H9 (cell line): Measurements from ENCODE around the gene FGD6. TPM values are rescaled to one million over a fixed set of nuclear protein-coding genes. Genes with fewer than 3 reads are reported as not detected.
A peak's percentile ranks its signal among the peaks of the same experiment; 100 is the strongest.

Experiments
- DNase-seq: peaks from one replicate; pipeline ENCODE4 v3.0.0-alpha.2; 2017
- H2AFZ ChIP-seq: one replicate; pipeline ENCODE4 v1.6.1; 2013; ENCODE audit warnings: mild to moderate bottlenecking, low read length, control low read depth, moderate library complexity
- H2AK5ac ChIP-seq: 2 replicates; pipeline ENCODE4 v1.6.1; 2013; ENCODE audit warnings: low read length, control low read depth, mixed read lengths; ENCODE audit not compliant: insufficient read length
- H2BK120ac ChIP-seq: one replicate; pipeline ENCODE4 v1.6.1; 2013; ENCODE audit warnings: low read depth, mild to moderate bottlenecking, low read length, control low read depth, inconsistent platforms; ENCODE audit not compliant: poor library complexity, severe bottlenecking
- H2BK12ac ChIP-seq: 2 replicates; pipeline ENCODE4 v1.6.1; 2013; ENCODE audit warnings: low read length, control low read depth, mixed read lengths, low read depth; ENCODE audit not compliant: insufficient read length
- H2BK15ac ChIP-seq: 2 replicates; pipeline ENCODE4 v1.6.1; 2013; ENCODE audit warnings: low read depth, low read length, control low read depth
- H2BK20ac ChIP-seq: one replicate; pipeline ENCODE4 v1.6.1; 2013; ENCODE audit warnings: low read depth, mild to moderate bottlenecking, low read length, control low read depth, inconsistent platforms; ENCODE audit not compliant: poor library complexity, severe bottlenecking
- H2BK5ac ChIP-seq: 2 replicates; pipeline ENCODE4 v1.6.1; 2013; ENCODE audit warnings: low read length, control low read depth, mixed read lengths; ENCODE audit not compliant: insufficient read length
- H3K14ac ChIP-seq: 2 replicates; pipeline ENCODE4 v1.6.1; 2013; ENCODE audit warnings: low read length, control low read depth; ENCODE audit not compliant: insufficient read depth
- H3K18ac ChIP-seq: 2 replicates; pipeline ENCODE4 v1.6.1; 2013; ENCODE audit warnings: low read depth, mild to moderate bottlenecking, mixed read lengths, low read length, control low read depth; ENCODE audit not compliant: insufficient read length
- H3K23ac ChIP-seq: 2 replicates; pipeline ENCODE4 v1.6.1; 2013; ENCODE audit warnings: low read length, control low read depth, mixed read lengths, low read depth; ENCODE audit not compliant: insufficient read length
- H3K23me2 ChIP-seq: 2 replicates; pipeline ENCODE4 v1.6.1; 2013; ENCODE audit warnings: low read depth, mild to moderate bottlenecking, mixed read lengths, low read length, control low read depth; ENCODE audit not compliant: insufficient read length, poor library complexity, severe bottlenecking
- H3K27ac ChIP-seq: 2 replicates; pipeline ENCODE4 v1.5.1; 2013; ENCODE audit warnings: low read length, control low read depth, mixed read lengths, low read depth; ENCODE audit not compliant: insufficient read length
- H3K27me3 ChIP-seq: 2 replicates; pipeline ENCODE4 v1.6.1; 2013; ENCODE audit warnings: low read length, control low read depth, inconsistent platforms; ENCODE audit not compliant: insufficient read depth
- H3K4ac ChIP-seq: 2 replicates; pipeline ENCODE4 v1.6.1; 2013; ENCODE audit warnings: low read depth, mild to moderate bottlenecking, control low read depth, inconsistent platforms, low read length, moderate library complexity
- H3K4me1 ChIP-seq: 2 replicates; pipeline ENCODE4 v1.6.1; 2013; ENCODE audit warnings: low read length, control low read depth, inconsistent platforms; ENCODE audit not compliant: insufficient read depth
- H3K4me2 ChIP-seq: 2 replicates; pipeline ENCODE4 v1.6.1; 2013; ENCODE audit warnings: low read length, control low read depth, mixed read lengths; ENCODE audit not compliant: insufficient read length, insufficient read depth
- H3K56ac ChIP-seq: 2 replicates; pipeline ENCODE4 v1.6.1; 2013; ENCODE audit warnings: low read depth, mild to moderate bottlenecking, mixed read lengths, low read length, control low read depth; ENCODE audit not compliant: insufficient read length
- H3K79me1 ChIP-seq: 2 replicates; pipeline ENCODE4 v1.6.1; 2013; ENCODE audit warnings: low read depth, mild to moderate bottlenecking, moderate library complexity, low read length, control low read depth, inconsistent platforms; ENCODE audit not compliant: insufficient read depth, poor library complexity, severe bottlenecking
- H3K79me2 ChIP-seq: 2 replicates; pipeline ENCODE4 v1.6.1; 2013; ENCODE audit warnings: low read length, control low read depth, inconsistent platforms; ENCODE audit not compliant: insufficient read depth
- H3K9ac ChIP-seq: 2 replicates; pipeline ENCODE4 v1.6.1; 2013; ENCODE audit warnings: low read length, control low read depth, mixed read lengths; ENCODE audit not compliant: insufficient read length; ENCODE audit errors: extremely low read depth
- H3K9me3 ChIP-seq: one replicate; pipeline ENCODE4 v1.6.1; 2013; ENCODE audit warnings: low read depth, low read length, inconsistent platforms; ENCODE audit not compliant: control insufficient read depth
- H3T11ph ChIP-seq: one replicate; pipeline ENCODE4 v1.6.1; 2013; ENCODE audit warnings: mild to moderate bottlenecking, low read length, control low read depth, inconsistent platforms
- H4K20me1 ChIP-seq: one replicate; pipeline ENCODE4 v1.6.1; 2013; ENCODE audit not compliant: control insufficient read depth, insufficient read length, insufficient read depth
- H4K5ac ChIP-seq: 2 replicates; pipeline ENCODE4 v1.6.1; 2013; ENCODE audit warnings: low read depth, mild to moderate bottlenecking, mixed read lengths, low read length, control low read depth; ENCODE audit not compliant: insufficient read length
- H4K8ac ChIP-seq: replicated peaks from 2 replicates; pipeline ENCODE4 v1.6.1; 2013; ENCODE audit warnings: low read length, control low read depth, mixed read lengths, low read depth; ENCODE audit not compliant: insufficient read length
- H4K91ac ChIP-seq: 2 replicates; pipeline ENCODE4 v1.6.1; 2013; ENCODE audit warnings: low read depth, mild to moderate bottlenecking, moderate library complexity, mixed read lengths, low read length, control low read depth; ENCODE audit not compliant: insufficient read length
- H3K27ac Mint-ChIP-seq, 3 experiments: 2 replicates in 2 of 3; 3 replicates in 1 of 3; pipeline ENCODE4 v1.8.0; 2020 to 2021; ENCODE audit warnings: mixed read lengths in 3 of 3, mild to moderate bottlenecking in 1 of 3, moderate library complexity in 1 of 3
- H3K27me3 Mint-ChIP-seq: 2 replicates; pipeline ENCODE4 v1.8.0; 2021; ENCODE audit warnings: low read depth, mild to moderate bottlenecking, moderate library complexity, mixed read lengths
- H3K36me3 Mint-ChIP-seq, 3 experiments: 2 replicates in 2 of 3; 3 replicates in 1 of 3; pipeline ENCODE4 v1.8.0; 2020 to 2021; ENCODE audit warnings: low read depth in 3 of 3, mixed read lengths in 3 of 3; ENCODE audit not compliant: insufficient read depth in 1 of 3
- H3K4me1 Mint-ChIP-seq, 2 experiments: 2 replicates each; pipeline ENCODE4 v1.8.0; 2020; ENCODE audit warnings: mixed read lengths in 2 of 2
- H3K4me3 Mint-ChIP-seq, 2 experiments: 2 replicates in 1 of 2; 3 replicates in 1 of 2; pipeline ENCODE4 v1.8.0; 2020 to 2021; ENCODE audit warnings: mild to moderate bottlenecking in 2 of 2, mixed read lengths in 2 of 2, moderate library complexity in 1 of 2
- H3K9me3 Mint-ChIP-seq, 2 experiments: 2 replicates in 1 of 2; 3 replicates in 1 of 2; pipeline ENCODE4 v1.8.0; 2020; ENCODE audit warnings: mild to moderate bottlenecking in 2 of 2, mixed read lengths in 2 of 2, moderate library complexity in 1 of 2
- CTCF ChIP-seq: fragments of 200-600 bp; sonication (generic); conservative IDR thresholded peaks from 3 replicates; pipeline ENCODE4 v1.8.0; 2021; ENCODE audit warnings: antibody characterized with exemption, mild to moderate bottlenecking
- total RNA-seq: library from RNA; stranded (reverse); gene quantifications from 2 replicates; pipeline ENCODE4 v1.2.1, GENCODE V29; 2021

The FGD6 gene
- total RNA-seq, 1 experiment from 2014 or later: 39.5 TPM

GRCh38 chr12:95253386-95253785 lies 36.1 kb upstream of the FGD6 start:
- Histone ChIP-seq H3K14ac (no peak overlapping the region), H3K4me1 (no peaks in the 10 kb centered on the region; the same call in 1 of the 2 replicates), H2BK5ac (no peak overlapping the region), H3T11ph (no peak overlapping the region), H2AK5ac (no peak overlapping the region), H3K23ac (no peak overlapping the region), H3K4ac (no peak overlapping the region), H2BK120ac (no peak overlapping the region), H2BK20ac (no peak overlapping the region), H4K91ac (no peak overlapping the region), H3K23me2 (no peaks in the 10 kb centered on the region), H2BK12ac (no peak overlapping the region), H3K9ac (no peak overlapping the region), H4K5ac (no peak overlapping the region), H3K79me1 (peaks cover 6% of the 10 kb centered on the region), H3K27me3 (no peaks in the 10 kb centered on the region), H3K56ac (no peak overlapping the region), H2BK15ac (no peak overlapping the region), H3K9me3 (no peaks in the 10 kb centered on the region), H3K4me2 (no peak overlapping the region), H4K20me1 (no peaks in the 10 kb centered on the region), H3K79me2 (no peaks in the 10 kb centered on the region; the same call in 1 of the 2 replicates), H2AFZ (no peak overlapping the region), H4K8ac (no peak overlapping the region), H3K18ac (no peak overlapping the region), H3K27ac (no peak overlapping the region)
- no peaks in the 10 kb centered on the region for H3K9me3 Mint-ChIP-seq
- H3K27ac Mint-ChIP-seq: peak overlapping the region in 1 of 3 experiments; percentile 70; a peak in 1 of 7 replicates
- TF ChIP-seq CTCF: no peak
- H3K4me3 Mint-ChIP-seq: no peak overlapping the region
- peaks cover 26 to 46% (median 42%) of the 10 kb centered on the region in 3 experiments; a peak in 6 of 7 replicates for H3K36me3 Mint-ChIP-seq
- no peak for DNase-seq
- peaks cover 48 to 55% of the 10 kb centered on the region in 2 experiments for H3K4me1 Mint-ChIP-seq
- no peaks in the 10 kb centered on the region for H3K27me3 Mint-ChIP-seq
